ENCODE results near the gene NAALADL1. TPM values are rescaled to one million over a fixed set of nuclear protein-coding genes. Genes with fewer than 3 reads are reported as not detected.

NAALADL1 gene
- total and polyA plus RNA-seq, 2 of the 4 experiments (the other 2 are of a cell fraction) = 3.8 to 5.8 TPM

GRCh38 chr11:65043881-65044501 is 14.4 kb downstream of the NAALADL1 start:
- intact Hi-C loops (cut with micrococcal nuclease) (no loop called here), dilution Hi-C loops (cut with HindIII; ENCODE audit: low sequenced_read_pairs, unreplicated experiment) (no loop called here), in situ Hi-C loops (cut with MboI; ENCODE audit: low sequenced_read_pairs) (no loop called here)
- Histone ChIP-seq H2AFZ (replicated peaks; ENCODE audit: low read length, poor library complexity) (no peak overlapping the region), H3K14ac (replicated peaks; ENCODE audit: low read depth, low read length) (no peak overlapping the region), H3K23ac (ENCODE audit: low read depth, low read length) (no peak overlapping the region), H3K9ac (ENCODE audit: low read depth, low read length) (no peak overlapping the region), H3K4me1 (ENCODE audit: control insufficient read depth, insufficient read depth, low read length) (no peaks in the 10 kb centered on the region), H3K56ac (ENCODE audit: extremely low read depth, insufficient read depth, low read length) (no peak overlapping the region), H3K9me1 (ENCODE audit: insufficient read depth, low read length) (peaks cover 13% of the 10 kb centered on the region; the same call in 1 of the 2 replicates), H2AK9ac (replicated peaks; ENCODE audit: low read depth, low read length, poor library complexity) (no peak overlapping the region), H2BK5ac (ENCODE audit: low read depth, low read length, poor library complexity, severe bottlenecking) (no peak overlapping the region), H4K20me1 (ENCODE audit: insufficient read depth, low read length) (peaks cover 5% of the 10 kb centered on the region; the same call in 1 of the 2 replicates), H2BK15ac (ENCODE audit: low read depth, low read length) (no peak overlapping the region), H3K36me3 (ENCODE audit: control insufficient read depth, insufficient read depth, low read length) (peaks cover 13% of the 10 kb centered on the region), H3K27me3 (ENCODE audit: control insufficient read depth, insufficient read depth, low read length) (no peaks in the 10 kb centered on the region), H3K27ac (ENCODE audit: insufficient read depth, low read length) (no peak overlapping the region), H3K4ac (ENCODE audit: low read depth, low read length) (no peak overlapping the region), H4K5ac (ENCODE audit: low read depth, low read length) (no peak overlapping the region), H2AK5ac (ENCODE audit: low read depth, low read length) (no peak overlapping the region), H3K9me3 (ENCODE audit: control insufficient read depth, insufficient read depth, low read length) (no peaks in the 10 kb centered on the region), H4K8ac (ENCODE audit: low read depth in 2 of 2, low read length in 2 of 2) (no peak overlapping the region), H2BK120ac (ENCODE audit: low read depth, low read length) (no peak overlapping the region), H3K4me3 (ENCODE audit: insufficient read depth, low read depth, low read length) (no peak overlapping the region), H2BK20ac (ENCODE audit: low read depth, low read length) (no peak overlapping the region), H3K4me2 (ENCODE audit: low read depth, low read length) (no peak overlapping the region), H3K18ac (ENCODE audit: low read depth, low read length) (no peak overlapping the region), H3K79me1 (ENCODE audit: low read depth in 1 of 2, low read length in 2 of 2) (peaks cover 17 to 37% of the 10 kb centered on the region in 2 experiments), H4K91ac (ENCODE audit: insufficient read depth, low read depth, low read length) (no peak overlapping the region)
- TF ChIP-seq MAFK (IDR thresholded peaks at IDR 0.05; ENCODE audit: low read depth, low read length) = no peak
- no peak for TF ChIP-seq BHLHE40 (IDR thresholded peaks at IDR 0.05; ENCODE audit: low read depth, low read length)
- no peak for TF ChIP-seq MAZ (IDR thresholded peaks at IDR 0.05; ENCODE audit: borderline replicate concordance, low read depth, low read length)
- no peak for TF ChIP-seq SMC3 (IDR thresholded peaks at IDR 0.05; ENCODE audit: low read depth, low read length)
- TF ChIP-seq, protein P1, sequence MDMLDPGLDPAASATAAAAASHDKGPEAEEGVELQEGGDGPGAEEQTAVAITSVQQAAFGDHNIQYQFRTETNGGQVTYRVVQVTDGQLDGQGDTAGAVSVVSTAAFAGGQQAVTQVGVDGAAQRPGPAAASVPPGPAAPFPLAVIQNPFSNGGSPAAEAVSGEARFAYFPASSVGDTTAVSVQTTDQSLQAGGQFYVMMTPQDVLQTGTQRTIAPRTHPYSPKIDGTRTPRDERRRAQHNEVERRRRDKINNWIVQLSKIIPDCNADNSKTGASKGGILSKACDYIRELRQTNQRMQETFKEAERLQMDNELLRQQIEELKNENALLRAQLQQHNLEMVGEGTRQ (IDR thresholded peaks at IDR 0.05; ENCODE audit: low read depth, low read length) = no peak
- no peak for TF ChIP-seq MXI1 (IDR thresholded peaks at IDR 0.05; ENCODE audit: borderline replicate concordance, low read depth, low read length)
- no peak for TF ChIP-seq ELK1 (IDR thresholded peaks at IDR 0.05; ENCODE audit: borderline replicate concordance, low read depth, low read length)
- no peak for TF ChIP-seq RCOR1 (IDR thresholded peaks at IDR 0.05; ENCODE audit: insufficient replicate concordance, low read length)
- TF ChIP-seq CHD1 (IDR thresholded peaks at IDR 0.05; ENCODE audit: low read depth, low read length) = no peak
- no peak for TF ChIP-seq CTCF (conservative IDR thresholded peaks at IDR 0.05; ENCODE audit: low read depth, low read length)
- no peak for TF ChIP-seq FOS (IDR thresholded peaks at IDR 0.05; ENCODE audit: low read depth, low read length)
- no peak for TF ChIP-seq CEBPB (IDR thresholded peaks at IDR 0.05; ENCODE audit: low read depth, low read length)
- TF ChIP-seq RFX5 (IDR thresholded peaks at IDR 0.05; ENCODE audit: low read depth, low read length) = no peak
- TF ChIP-seq RAD21 (IDR thresholded peaks at IDR 0.05; ENCODE audit: low read length) = no peak
- no peak for TF ChIP-seq NFE2L2 (IDR thresholded peaks at IDR 0.05; ENCODE audit: low read depth, low read length)
- no peak for TF ChIP-seq POLR2A (IDR thresholded peaks at IDR 0.05; ENCODE audit: low read depth, low read length)
- DNase-seq (peak; percentile 43), ATAC-seq (ENCODE audit: low read depth) (no peak)
- ChIA-PET CTCF (interaction anchor here (1.1 kb wide), 1 partner anchor 14 kb away, joined by 3 read pairs; no protein-coding TSS in a partner anchor), POLR2A (ENCODE audit: unreplicated experiment) (no interaction called here)
- no TSS peak for BruUV-seq (replicated peaks)
- 94% methylated on average over 14 of the region's 23 CpGs; no CpG with 5 or more reads in 1 of the 2 experiments for WGBS, 2 experiments (ENCODE audit: extremely low coverage in 2 of 2, insufficient read length in 1 of 2)
